ENCODE measurements around the gene MEIOB.

DNA sequence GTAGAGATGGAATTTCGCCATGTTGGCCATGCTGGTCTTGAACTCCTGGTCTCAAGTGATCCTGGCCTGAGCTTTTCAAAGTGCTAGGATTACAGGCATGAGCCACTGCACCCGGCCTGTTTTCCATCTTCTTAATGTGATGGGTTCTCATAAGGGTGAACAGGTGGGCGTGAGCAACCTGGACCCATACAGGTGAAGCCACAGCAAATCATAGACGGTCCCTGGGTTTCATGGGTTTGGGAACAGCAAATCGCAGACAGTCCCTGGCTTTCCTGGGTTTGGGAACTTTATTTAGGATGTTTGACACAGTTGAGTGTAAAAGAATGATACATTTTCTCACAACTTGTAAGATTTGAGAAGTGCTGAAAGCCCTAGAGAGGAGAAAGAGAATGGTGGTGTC, 12.9 kb upstream of the MEIOB start:
- TF ChIP-seq REST (tag by site-specific recombination; IDR thresholded peaks at IDR 0.05) (no peak), KLF10 (tag by site-specific recombination; IDR thresholded peaks at IDR 0.05) (no peak), CTCF (tag by site-specific recombination; IDR thresholded peaks at IDR 0.05) (no peak), SCRT1 (tag by site-specific recombination; IDR thresholded peaks at IDR 0.05; ENCODE audit: borderline replicate concordance) (peak; percentile 62), REPIN1 (tag by site-specific recombination; IDR thresholded peaks at IDR 0.05; ENCODE audit: low read depth) (no peak), HOXA7 (CRISPR knock-in tag; IDR thresholded peaks at IDR 0.05; ENCODE audit: borderline replicate concordance) (no peak), YY1 (tag by site-specific recombination; IDR thresholded peaks at IDR 0.05) (no peak), SCRT2 (tag by site-specific recombination; IDR thresholded peaks at IDR 0.05) (peak; percentile 70), ZNF626 (tag by site-specific recombination; IDR thresholded peaks at IDR 0.05) (no peak), ZSCAN4 (tag by site-specific recombination; IDR thresholded peaks at IDR 0.05) (no peak), PRDM4 (tag by site-specific recombination; IDR thresholded peaks at IDR 0.05) (no peak)
- TF ChIP-seq, protein P1, sequence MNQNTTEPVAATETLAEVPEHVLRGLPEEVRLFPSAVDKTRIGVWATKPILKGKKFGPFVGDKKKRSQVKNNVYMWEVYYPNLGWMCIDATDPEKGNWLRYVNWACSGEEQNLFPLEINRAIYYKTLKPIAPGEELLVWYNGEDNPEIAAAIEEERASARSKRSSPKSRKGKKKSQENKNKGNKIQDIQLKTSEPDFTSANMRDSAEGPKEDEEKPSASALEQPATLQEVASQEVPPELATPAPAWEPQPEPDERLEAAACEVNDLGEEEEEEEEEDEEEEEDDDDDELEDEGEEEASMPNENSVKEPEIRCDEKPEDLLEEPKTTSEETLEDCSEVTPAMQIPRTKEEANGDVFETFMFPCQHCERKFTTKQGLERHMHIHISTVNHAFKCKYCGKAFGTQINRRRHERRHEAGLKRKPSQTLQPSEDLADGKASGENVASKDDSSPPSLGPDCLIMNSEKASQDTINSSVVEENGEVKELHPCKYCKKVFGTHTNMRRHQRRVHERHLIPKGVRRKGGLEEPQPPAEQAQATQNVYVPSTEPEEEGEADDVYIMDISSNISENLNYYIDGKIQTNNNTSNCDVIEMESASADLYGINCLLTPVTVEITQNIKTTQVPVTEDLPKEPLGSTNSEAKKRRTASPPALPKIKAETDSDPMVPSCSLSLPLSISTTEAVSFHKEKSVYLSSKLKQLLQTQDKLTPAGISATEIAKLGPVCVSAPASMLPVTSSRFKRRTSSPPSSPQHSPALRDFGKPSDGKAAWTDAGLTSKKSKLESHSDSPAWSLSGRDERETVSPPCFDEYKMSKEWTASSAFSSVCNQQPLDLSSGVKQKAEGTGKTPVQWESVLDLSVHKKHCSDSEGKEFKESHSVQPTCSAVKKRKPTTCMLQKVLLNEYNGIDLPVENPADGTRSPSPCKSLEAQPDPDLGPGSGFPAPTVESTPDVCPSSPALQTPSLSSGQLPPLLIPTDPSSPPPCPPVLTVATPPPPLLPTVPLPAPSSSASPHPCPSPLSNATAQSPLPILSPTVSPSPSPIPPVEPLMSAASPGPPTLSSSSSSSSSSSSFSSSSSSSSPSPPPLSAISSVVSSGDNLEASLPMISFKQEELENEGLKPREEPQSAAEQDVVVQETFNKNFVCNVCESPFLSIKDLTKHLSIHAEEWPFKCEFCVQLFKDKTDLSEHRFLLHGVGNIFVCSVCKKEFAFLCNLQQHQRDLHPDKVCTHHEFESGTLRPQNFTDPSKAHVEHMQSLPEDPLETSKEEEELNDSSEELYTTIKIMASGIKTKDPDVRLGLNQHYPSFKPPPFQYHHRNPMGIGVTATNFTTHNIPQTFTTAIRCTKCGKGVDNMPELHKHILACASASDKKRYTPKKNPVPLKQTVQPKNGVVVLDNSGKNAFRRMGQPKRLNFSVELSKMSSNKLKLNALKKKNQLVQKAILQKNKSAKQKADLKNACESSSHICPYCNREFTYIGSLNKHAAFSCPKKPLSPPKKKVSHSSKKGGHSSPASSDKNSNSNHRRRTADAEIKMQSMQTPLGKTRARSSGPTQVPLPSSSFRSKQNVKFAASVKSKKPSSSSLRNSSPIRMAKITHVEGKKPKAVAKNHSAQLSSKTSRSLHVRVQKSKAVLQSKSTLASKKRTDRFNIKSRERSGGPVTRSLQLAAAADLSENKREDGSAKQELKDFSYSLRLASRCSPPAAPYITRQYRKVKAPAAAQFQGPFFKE (tag by site-specific recombination; IDR thresholded peaks at IDR 0.05; ENCODE audit: borderline replicate concordance) = no peak
